Sciatic nerve (tissue), 2 donors: Measurements from ENCODE around the gene LAMB4. TPM values are rescaled to one million over a fixed set of nuclear protein-coding genes. Genes with fewer than 3 reads are reported as not detected.

Experiments used
- ATAC-seq: fragments of 200-7000 bp; cut with Tn5 transposase; one replicate; pipeline ENCODE4 v1.9.1; 2020; ENCODE audit warnings: mild to moderate bottlenecking, moderate library complexity
- DNase-seq: peaks from one replicate; pipeline ENCODE4 v3.0.0-alpha.2; 2020; ENCODE audit warnings: low spot score
- intact Hi-C: fragments of 100-400 bp; cut with DNase I; formaldehyde crosslinking; loops from one replicate; pipeline ENCODE4 v1.14.2; 2022
- total RNA-seq: library from RNA; stranded (reverse); fragmentation: NEBNext Ultra II Directional; extraction: Animal tissue kit (Norgen Biotek cat#: 25700); gene quantifications from one replicate; pipeline ENCODE4 v1.2.1, GENCODE V29; 2021
- donor health status: DM: no; HTN: no; CAD: no.
- donor health status: DM: no; HTN: no; CAD: no.

The LAMB4 gene
- total RNA-seq, 1 donor from 2014 or later = 0.89 TPM

- DNase-seq = no peak
- intact Hi-C loops = no loop called here
- ATAC-seq = no peak
Measured at GRCh38 chr7:108029034-108029433, 101.1 kb downstream of the LAMB4 start.

- ATAC-seq (no peak), DNase-seq (no peak)
- intact Hi-C loops = no loop called here
Measured at GRCh38 chr7:108028111-108028510, 102.0 kb downstream of the LAMB4 start.

GRCh38 chr7:108027239-108027638 is 102.9 kb downstream of the LAMB4 start:
- ATAC-seq (no peak), DNase-seq (no peak)
- intact Hi-C loops = no loop called here

DNA sequence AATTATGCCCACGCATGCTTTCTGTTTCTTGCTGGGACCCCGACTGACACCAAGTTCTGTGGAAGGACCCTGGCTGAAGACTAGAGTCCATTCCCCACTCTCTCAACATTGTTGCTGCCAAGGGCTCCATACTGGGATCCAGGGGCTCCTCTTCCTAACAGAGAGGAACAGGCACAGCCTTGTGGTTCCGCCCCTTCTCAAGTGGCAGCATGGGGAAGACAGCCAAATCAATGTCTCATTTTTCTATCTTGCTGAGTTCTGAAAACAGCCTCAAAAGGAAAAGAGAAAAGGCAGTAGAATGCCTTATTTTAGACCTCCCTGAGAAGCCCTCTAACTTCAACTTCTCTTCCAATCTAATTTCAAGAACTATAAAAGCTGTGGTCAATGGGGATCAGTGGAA is 103.5 kb downstream of the LAMB4 start:
- DNase-seq = no peak
- no peak for ATAC-seq
- intact Hi-C loops = no loop called here

GRCh38 chr7:108026116-108026515 is 104.0 kb downstream of the LAMB4 start:
- DNase-seq = no peak
- intact Hi-C loops = no loop called here
- no peak for ATAC-seq

DNA sequence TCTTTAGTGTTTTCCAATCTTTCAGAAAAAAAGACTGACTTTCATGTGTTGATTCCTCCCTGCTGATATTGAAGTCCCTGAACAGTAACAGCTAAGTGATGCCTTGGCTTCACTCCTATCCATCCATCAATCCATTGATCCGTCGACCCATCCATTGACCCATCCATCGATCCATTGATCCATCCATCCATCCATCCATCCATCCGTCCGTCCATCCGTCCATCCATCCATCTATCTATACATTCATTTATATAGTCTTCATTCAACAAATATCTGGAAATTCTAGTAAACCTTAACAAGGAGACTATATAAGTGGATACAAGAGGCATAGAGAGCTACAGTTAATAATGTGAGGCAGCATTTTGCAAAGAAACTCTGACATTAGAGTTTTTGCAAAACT is 105.6 kb downstream of the LAMB4 start:
- ATAC-seq (no peak), DNase-seq (no peak)
- intact Hi-C loops = no loop called here

DNA sequence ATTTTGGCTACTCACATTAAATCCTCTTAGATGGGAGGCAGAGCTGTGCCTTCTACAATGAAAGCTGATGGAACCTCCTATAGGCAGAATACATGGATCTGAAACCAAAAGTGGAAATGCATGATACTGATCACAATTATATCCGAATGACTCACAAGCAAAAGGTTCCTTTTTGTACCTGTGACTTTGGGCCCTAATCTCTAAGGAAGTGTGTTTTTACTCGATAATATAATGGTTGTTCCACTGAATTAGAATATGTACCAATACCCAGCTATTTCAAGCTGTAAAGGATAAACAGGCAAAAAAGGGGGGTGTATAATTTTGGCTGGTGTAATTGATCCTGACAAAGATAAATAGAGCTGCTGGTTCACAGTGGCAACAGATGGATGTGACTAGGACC is 109.6 kb downstream of the LAMB4 start:
- ATAC-seq = no peak
- no peak for DNase-seq
- intact Hi-C loops = no loop called here

- no peak for DNase-seq
- ATAC-seq = no peak
- intact Hi-C loops = no loop called here
Measured at GRCh38 chr7:108018668-108019067, 111.5 kb downstream of the LAMB4 start.

- ATAC-seq (no peak), DNase-seq (no peak)
- intact Hi-C loops = no loop called here
Measured at GRCh38 chr7:108017776-108018151, 112.4 kb downstream of the LAMB4 start.

- intact Hi-C loops = no loop called here
- ATAC-seq (peak; percentile 78), DNase-seq (no peak)
Measured at GRCh38 chr7:108016841-108017775, 113.1 kb downstream of the LAMB4 start.

- DNase-seq = no peak
- no peak for ATAC-seq
- intact Hi-C loops = no loop called here
Measured at GRCh38 chr7:108015740-108016139, 114.4 kb downstream of the LAMB4 start.

DNA sequence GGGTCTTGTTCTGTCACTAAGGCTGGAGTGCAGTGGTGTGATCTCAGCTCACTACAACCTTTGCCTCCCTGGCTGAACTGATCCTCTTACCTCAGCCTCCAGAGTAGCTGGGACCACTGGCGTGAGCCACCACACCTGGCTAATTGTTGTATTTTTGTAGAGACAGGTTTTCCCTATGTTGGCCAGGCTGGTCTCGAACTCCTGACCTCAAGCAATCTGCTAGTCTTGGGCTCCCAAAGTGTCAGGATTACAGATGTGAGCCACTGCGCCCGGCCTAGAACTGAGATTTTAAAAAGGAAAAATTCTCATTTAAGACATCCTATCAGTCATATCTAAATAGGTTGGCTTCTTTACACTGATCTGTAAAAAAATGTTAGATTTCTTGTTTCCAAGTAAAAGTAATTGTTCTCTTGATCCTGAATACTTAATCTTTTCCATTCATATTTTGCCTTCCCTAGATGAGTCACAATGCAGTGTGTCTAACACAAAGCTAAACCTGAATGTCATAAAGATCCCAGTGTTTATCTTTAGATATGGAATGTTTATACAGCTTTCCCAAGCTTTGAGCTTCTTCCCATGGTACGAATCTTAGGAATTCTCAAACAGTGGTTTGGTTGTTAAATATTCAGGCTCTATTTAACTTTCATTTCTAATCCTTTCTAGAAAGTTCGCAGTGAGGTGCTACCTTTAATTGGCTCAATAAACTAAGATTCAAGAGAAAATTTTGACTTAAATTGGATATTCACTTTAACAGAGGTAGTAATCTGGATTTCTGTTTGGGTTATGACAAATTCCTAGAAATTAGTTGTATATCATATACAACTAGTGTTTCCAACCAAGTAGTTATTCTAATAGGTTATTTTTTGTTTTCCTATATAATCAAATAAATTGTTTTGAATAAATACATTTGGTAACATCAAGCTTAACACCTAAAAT is 115.1 kb downstream of the LAMB4 start:
- intact Hi-C loops = no loop called here
- DNase-seq (no peak), ATAC-seq (no peak)

DNA sequence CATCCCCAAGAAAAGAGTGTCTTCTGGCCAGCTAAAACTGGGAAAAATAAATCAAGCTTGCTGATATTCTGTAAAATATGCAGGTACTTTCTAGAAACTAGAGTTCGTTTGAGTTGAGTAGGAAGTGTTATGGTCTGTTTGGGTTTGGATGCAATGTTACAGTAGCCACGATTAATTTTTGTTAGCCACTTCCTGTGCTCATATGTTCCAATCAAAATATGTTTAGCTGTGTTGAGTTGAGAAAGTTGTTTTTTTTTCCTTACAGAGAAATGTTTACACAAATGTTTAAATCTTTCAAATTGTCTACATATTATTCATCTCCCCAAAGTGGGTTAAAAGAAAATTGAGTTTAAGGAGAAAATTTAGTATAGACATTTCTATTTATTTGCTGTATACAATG is 115.9 kb downstream of the LAMB4 start:
- intact Hi-C loops = no loop called here
- ATAC-seq = no peak
- DNase-seq = no peak

GRCh38 chr7:108012499-108013430 is 117.4 kb downstream of the LAMB4 start:
- intact Hi-C loops = no loop called here
- ATAC-seq (no peak), DNase-seq (no peak)

- intact Hi-C loops = no loop called here
- DNase-seq (no peak), ATAC-seq (no peak)
Measured at GRCh38 chr7:108010377-108010776, 119.8 kb downstream of the LAMB4 start.

GRCh38 chr7:108009873-108010272 is 120.3 kb downstream of the LAMB4 start:
- no peak for ATAC-seq
- intact Hi-C loops = no loop called here
- DNase-seq = no peak

DNA sequence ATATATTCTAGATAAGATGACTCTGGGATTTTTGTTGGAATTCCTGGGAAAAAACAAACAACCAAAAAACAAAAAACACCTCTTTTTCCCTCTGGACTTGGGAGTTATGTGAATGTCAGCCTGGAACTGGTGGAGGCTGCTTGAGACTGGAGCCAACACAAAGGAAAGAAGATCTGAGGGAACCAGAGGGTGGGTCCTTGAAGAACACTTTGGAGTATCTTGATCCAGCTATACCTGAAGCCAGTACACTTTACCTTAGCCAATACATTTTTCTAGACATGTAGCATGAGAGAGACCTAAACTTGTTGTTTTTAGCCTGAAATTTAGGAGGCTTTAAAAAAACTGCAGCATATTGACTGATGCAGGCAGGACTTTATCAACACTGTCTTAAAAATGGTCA is 121.3 kb downstream of the LAMB4 start:
- DNase-seq (no peak), ATAC-seq (no peak)
- intact Hi-C loops = no loop called here

GRCh38 chr7:108008240-108008639 is 121.9 kb downstream of the LAMB4 start:
- intact Hi-C loops = no loop called here
- DNase-seq (no peak), ATAC-seq (no peak)

GRCh38 chr7:108007762-108008161 is 122.4 kb downstream of the LAMB4 start:
- no peak for DNase-seq
- no peak for ATAC-seq
- intact Hi-C loops = no loop called here
